Measurements from ENCODE around the gene CDH26. TPM values are rescaled to one million over a fixed set of nuclear protein-coding genes. Genes with fewer than 3 reads are reported as not detected.
"Not testable (repeated sequence)": the region's sequence is repeated elsewhere in the genome, so short reads cannot be mapped to it uniquely, and the experiment has no call there.

The CDH26 gene
- total RNA-seq, 2 experiments from 2014 or later, result 0.53 to 0.86 TPM

DNA sequence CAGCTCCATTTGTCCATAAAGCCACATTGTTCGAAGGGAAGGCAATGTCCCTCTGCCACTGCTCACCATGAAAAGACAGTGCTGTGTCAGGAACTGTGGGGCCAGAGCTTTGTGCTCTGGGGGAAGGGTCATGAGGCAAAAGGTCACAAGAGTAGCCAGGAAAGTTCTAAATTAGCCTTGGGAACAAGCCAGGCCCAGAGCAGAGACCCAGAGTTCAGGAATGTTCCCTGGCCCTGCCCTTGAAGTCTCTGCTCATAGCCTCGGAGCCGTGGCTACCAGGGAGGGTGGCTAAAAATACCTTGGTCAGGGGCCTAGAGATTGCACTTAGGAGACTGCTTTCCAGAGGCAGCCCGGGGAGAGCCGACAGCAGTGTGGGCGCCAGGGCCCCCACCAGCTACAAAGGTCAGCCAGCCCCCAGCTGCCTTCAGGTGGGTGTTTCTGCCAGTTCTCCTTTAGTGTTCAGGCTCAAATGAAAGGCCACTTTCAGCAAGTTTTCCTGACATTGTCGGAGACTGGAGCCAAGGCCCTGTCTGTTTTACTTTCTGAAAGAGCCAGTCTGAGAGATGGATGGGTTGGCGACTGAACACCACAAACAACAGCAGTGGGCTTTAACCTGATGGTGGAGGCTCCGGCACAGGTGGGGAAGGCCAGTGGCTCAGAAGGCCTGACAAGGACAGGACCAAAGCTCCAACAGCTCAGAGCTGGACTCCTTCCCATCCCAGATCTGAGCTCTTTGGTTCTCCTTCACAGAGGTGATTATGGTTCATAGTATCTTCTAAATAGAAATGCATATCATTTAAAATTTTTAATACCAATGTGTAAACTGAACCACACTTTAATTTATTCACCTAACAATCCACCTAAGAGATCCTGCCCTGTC lies 76.2 kb downstream of the CDH26 start:
- peaks cover 3% of the 10 kb centered on the region for H3K36me3 Mint-ChIP-seq (ENCODE audit: low read depth)
- peaks cover 5% of the 10 kb centered on the region for H3K27me3 Mint-ChIP-seq
- DNase-seq, result no peak
- ChIA-PET POLR2A (interaction anchor here (0.9 kb wide), 1 partner anchor 22 kb away, joined by 3 read pairs; no protein-coding TSS in a partner anchor), CTCF (no interaction called here)
- H3K27ac Mint-ChIP-seq, result no peak overlapping the region
- peaks cover 4% of the 10 kb centered on the region for H3K9me3 Mint-ChIP-seq
- H3K4me1 Mint-ChIP-seq, result no peaks in the 10 kb centered on the region
- no peak overlapping the region for H3K4me3 Mint-ChIP-seq

DNA sequence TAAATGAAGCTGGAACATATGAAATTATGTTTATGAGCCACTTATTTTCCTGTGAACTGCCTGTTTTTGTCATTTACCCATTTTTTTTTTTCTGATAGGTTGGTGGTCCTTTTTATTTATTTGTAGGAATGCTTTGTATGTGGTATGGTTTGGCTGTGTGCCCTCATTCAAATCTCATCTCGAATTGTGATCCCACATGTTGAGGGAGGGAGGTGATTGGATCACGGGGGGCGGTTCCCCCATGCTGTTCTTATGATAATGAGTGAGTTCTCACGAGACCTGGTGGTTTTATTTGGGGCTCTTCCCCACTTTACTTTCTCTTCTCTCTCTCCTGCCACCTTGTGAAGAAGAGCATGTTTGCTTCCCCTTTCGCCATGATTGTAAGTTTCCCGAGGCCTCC lies 77.3 kb downstream of the CDH26 start:
- Mint-ChIP-seq H3K9me3 (peaks cover 4% of the 10 kb centered on the region), H3K36me3 (ENCODE audit: low read depth) (peaks cover 3% of the 10 kb centered on the region), H3K4me3 (no peak overlapping the region), H3K27me3 (peaks cover 5% of the 10 kb centered on the region), H3K4me1 (no peaks in the 10 kb centered on the region), H3K27ac (no peak overlapping the region)
- ChIA-PET CTCF (interaction anchor here (0.6 kb wide), 1 partner anchor 56 kb away, joined by 6 read pairs; no protein-coding TSS in a partner anchor), POLR2A (no interaction called here)
- no peak for DNase-seq

DNA sequence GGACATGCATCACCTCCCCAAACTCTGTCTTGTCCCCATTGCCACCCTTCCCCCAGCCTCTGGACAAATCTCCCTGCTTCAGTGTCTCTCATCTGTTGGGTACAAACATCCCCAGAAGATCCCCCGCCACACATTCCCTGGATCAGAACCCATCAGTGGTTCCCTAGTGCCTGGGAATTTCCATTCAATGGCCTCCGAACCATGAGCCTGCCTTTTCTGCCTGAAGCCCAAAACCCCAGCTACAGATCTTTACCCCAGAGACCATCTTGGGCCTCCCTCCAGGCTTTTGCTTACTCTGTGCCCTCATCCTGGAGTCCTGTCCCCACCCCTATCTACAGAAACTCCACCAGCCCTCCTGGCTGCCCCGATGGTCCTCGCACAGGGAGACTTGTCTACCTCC lies 78.1 kb downstream of the CDH26 start:
- Mint-ChIP-seq H3K27me3 (peaks cover 5% of the 10 kb centered on the region), H3K9me3 (peaks cover 4% of the 10 kb centered on the region), H3K4me1 (no peaks in the 10 kb centered on the region), H3K36me3 (ENCODE audit: low read depth) (peaks cover 3% of the 10 kb centered on the region), H3K4me3 (no peak overlapping the region), H3K27ac (no peak overlapping the region)
- DNase-seq, result no peak
- POLR2A ChIA-PET, result no interaction called here
- CTCF ChIA-PET, result no interaction called here

DNA sequence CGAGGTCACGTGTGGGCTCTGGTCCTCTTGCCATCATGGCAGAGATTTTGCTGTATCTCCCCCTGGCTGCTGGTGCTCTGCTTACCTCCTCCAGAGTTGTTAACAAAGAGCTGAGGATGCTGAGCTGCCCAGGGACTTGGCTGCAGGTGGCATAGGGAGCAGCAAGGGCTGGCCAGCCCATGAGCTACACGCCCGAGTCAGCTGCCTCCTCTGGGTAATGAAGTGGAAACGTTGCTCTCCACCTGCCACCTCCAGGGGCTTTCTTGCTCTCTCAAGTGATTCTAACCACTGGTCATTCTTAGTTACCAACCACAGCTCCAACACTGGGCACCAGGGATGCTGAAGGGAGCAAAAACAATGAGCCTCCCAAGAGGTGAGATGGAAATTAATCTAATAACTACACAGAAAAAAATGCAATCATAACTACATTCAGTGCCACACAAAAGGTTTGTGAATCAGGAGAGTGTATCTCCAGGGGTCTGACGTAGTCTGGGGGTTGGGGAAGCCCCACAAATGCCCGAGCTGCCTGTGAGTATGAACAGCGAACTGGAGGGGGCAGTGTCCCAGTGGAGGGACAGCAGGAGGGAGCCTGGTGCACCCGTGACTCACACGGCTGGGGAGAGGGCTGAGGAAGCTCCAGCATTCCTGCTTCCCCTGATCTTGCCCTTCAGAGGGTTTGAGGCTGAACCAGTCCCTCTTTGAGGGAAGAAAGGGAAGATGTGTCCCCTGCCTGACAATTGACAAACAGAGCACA lies 78.7 kb downstream of the CDH26 start:
- no peak for DNase-seq
- POLR2A ChIA-PET, result no interaction called here
- H3K9me3 Mint-ChIP-seq, result peaks cover 4% of the 10 kb centered on the region
- H3K4me1 Mint-ChIP-seq, result no peaks in the 10 kb centered on the region
- H3K27me3 Mint-ChIP-seq, result peaks cover 5% of the 10 kb centered on the region
- no peak overlapping the region for H3K27ac Mint-ChIP-seq
- no peak overlapping the region for H3K4me3 Mint-ChIP-seq
- CTCF ChIA-PET, result no interaction called here
- H3K36me3 Mint-ChIP-seq (ENCODE audit: low read depth), result peaks cover 3% of the 10 kb centered on the region

DNA sequence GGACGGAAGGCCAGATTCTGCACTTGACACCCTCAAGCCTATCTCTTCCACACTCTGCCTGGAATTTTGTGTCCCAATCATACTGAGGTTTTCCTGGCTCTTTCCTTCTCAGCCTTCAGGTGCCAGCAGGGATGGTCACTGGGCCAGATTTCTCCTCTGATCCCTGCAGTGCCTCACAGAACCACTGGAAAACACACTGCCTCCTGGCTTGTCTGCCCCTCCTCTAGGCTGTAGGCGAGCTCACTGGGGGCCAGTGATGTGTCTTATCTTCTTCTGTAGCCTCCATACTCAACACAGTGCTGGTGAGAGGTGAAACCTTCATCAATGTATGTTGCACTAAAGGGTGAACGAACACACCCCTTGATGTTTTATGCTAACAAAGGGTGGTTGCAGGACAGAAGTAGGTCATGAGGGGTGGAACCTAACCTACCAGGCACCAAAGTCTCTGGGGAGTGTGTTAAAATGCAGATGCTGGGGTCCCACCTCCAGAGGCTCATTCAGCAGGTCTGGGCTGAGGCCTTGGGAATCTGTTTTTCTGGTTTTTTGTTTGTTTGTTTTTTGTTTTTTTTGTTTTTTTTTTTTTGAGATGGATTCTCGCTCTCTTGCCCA lies 80.3 kb downstream of the CDH26 start:
- CTCF ChIA-PET, result no interaction called here
- Mint-ChIP-seq H3K4me3 (no peak overlapping the region), H3K4me1 (no peaks in the 10 kb centered on the region)

DNA sequence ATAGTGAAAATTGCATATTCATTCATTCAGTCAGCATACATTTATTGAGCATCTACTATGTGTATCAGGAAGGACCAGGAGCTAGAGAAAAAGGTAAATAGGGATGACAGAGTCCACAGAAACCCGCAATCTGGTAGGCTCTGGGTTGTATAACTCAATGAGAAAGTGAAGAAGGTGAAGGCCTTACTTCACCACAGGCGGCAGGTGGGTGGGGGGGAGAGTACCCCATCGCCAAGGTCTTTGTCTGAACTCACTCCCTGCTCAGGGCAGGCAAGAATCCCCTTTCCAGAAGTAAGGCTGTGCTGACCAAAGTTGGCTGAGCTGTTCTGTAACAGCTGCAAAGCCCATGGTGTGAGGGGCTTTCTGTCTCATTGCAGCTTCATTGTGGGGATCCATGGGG lies 81.3 kb downstream of the CDH26 start:
- peaks cover 5% of the 10 kb centered on the region for H3K27me3 Mint-ChIP-seq
- H3K9me3 Mint-ChIP-seq, result peaks cover 4% of the 10 kb centered on the region
- no peak for DNase-seq
- CTCF ChIA-PET, result no interaction called here
- POLR2A ChIA-PET, result no interaction called here
- H3K4me3 Mint-ChIP-seq, result no peak overlapping the region
- H3K4me1 Mint-ChIP-seq, result no peaks in the 10 kb centered on the region
- peaks cover 3% of the 10 kb centered on the region for H3K36me3 Mint-ChIP-seq (ENCODE audit: low read depth)
- H3K27ac Mint-ChIP-seq, result no peak overlapping the region

More for the DNA sequence above, 80.3 kb downstream of the CDH26 start:
- POLR2A ChIA-PET, result no interaction called here
- Mint-ChIP-seq H3K36me3 (ENCODE audit: low read depth) (peaks cover 3% of the 10 kb centered on the region), H3K9me3 (peaks cover 4% of the 10 kb centered on the region), H3K27ac (no peak overlapping the region), H3K27me3 (peaks cover 5% of the 10 kb centered on the region)
- no peak for DNase-seq

DNA sequence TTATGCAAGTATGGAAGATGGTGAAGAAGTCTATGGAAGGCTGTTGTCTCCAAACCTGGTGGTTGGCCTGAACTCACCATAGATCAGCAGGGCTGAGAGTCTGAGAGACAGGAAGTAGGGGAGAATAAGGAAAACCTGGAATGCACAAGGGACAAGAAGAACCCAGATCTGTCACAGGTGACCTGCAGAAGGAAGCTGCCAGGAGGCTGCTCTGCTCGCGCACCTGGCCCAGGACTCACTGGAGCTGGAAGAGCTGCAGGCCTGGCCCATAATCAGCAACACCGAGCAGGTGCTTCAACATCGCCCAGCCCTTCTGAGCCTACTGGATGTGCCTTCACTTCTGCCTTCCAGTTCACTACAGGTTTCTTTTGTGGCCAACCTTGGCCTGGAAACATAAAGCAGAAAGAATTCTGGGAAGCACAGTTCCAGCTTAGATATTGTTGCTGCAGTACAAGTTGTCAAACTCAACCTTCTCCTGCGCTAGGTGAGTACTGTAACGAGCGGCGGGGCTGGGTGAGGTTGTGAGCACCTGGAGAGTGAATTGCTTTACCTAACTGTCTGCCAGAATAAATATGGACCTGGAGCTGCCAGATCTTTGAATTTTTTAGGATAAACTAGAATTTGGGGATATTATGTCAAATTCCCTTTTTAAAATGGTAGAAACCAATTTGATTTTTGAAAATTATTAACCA lies 82.4 kb downstream of the CDH26 start:
- POLR2A ChIA-PET, result interaction anchor here (1.0 kb wide), 1 partner anchor 20 kb away, joined by 3 read pairs; no protein-coding TSS in a partner anchor
- H3K9me3 Mint-ChIP-seq, result peaks cover 2% of the 10 kb centered on the region
- CTCF ChIA-PET, result no interaction called here
- DNase-seq, result no peak
- H3K36me3 Mint-ChIP-seq (ENCODE audit: low read depth), result peaks cover 3% of the 10 kb centered on the region
- no peak overlapping the region for H3K4me3 Mint-ChIP-seq
- peaks cover 8% of the 10 kb centered on the region for H3K27me3 Mint-ChIP-seq
- H3K4me1 Mint-ChIP-seq, result no peaks in the 10 kb centered on the region
- H3K27ac Mint-ChIP-seq, result no peak overlapping the region

DNA sequence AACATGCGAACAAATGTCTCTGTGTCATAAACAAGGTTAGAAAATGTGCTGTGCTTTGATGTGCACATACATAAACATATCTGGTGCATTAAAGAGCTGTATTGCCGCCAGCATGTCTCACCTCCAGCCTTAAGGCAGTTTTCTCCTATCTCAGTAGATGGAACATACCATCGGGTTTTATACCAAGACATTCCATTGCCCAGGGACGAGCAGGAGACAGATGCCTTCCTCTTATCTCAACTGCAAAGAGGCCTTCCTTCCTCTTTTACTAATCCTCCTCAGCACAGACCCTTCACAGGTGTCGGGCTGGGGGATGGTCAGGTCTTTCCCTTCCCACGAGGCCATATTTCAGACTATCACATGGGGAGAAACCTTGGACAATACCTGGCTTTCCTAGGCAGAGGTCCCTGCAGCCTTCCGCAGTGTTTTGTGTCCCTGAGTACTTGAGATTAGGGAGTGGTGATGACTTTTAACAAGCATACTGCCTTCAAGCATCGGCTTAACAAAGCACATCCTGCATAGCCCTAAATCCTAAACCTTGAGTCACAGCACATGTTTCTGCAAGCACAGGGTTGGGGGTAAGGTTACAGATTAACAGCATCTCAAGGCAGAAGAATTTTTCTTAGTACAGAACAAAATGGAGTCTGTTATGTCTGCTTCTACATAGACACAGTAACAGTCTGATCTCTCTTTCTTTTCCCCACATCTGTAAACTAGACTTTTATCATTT lies 83.4 kb downstream of the CDH26 start:
- H3K4me1 Mint-ChIP-seq; H3K27me3 Mint-ChIP-seq; H3K4me3 Mint-ChIP-seq; DNase-seq; H3K27ac Mint-ChIP-seq; H3K9me3 Mint-ChIP-seq; POLR2A ChIA-PET; H3K36me3 Mint-ChIP-seq (ENCODE audit: low read depth): not testable (repeated sequence)
- CTCF ChIA-PET, result interaction anchor here (0.8 kb wide), 1 partner anchor 96 kb away, joined by 3 read pairs; no protein-coding TSS in a partner anchor

DNA sequence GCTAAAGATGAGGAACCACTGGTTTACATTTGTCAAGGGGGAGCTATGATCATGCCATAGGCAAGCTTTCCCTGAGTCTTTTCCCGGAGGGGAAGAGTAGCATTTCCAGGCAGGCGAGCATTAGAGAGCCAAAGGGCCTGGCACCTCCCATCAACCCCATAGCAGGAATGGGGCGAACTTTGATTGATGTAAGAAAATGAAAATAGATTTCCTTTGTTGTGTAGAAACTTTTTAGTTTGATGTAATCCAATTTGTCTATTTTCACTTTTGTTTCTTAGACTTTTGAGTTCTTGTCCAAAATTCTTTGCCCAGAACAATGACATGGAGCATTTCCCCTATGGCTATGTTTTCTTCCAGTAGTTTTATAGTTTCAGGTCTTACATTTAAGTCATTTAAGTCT lies 85.2 kb downstream of the CDH26 start:
- Mint-ChIP-seq H3K4me1 (no peaks in the 10 kb centered on the region), H3K36me3 (ENCODE audit: low read depth) (no peaks in the 10 kb centered on the region), H3K27ac (no peak overlapping the region), H3K9me3 (no peaks in the 10 kb centered on the region), H3K27me3 (peaks cover 6% of the 10 kb centered on the region), H3K4me3 (no peak overlapping the region)
- CTCF ChIA-PET, result no interaction called here
- POLR2A ChIA-PET, result no interaction called here
- DNase-seq, result no peak

DNA sequence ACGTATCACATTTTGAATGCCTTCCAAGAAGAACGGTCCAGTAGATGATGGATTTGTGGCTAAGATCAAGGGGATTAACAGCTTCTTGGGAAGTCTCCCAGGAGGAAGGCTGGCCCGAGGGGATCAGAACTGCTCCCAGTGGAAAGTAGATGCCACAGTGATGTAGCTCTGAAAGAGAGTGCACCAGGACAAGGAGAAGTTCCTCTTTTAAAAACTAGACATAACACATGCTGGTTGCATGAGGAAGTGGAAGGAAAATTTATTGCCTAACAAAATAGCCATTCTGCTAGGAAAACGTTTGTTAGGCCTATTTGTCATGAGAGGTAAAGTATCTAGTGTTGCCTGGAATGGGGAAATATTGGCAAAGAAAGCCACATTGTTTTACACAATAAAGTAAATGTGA lies 87.8 kb downstream of the CDH26 start:
- H3K9me3 Mint-ChIP-seq, result no peaks in the 10 kb centered on the region
- CTCF ChIA-PET, result interaction anchor here (1.0 kb wide), 1 partner anchor 34 kb away, joined by 3 read pairs; no protein-coding TSS in a partner anchor
- no peak overlapping the region for H3K4me3 Mint-ChIP-seq
- no peaks in the 10 kb centered on the region for H3K36me3 Mint-ChIP-seq (ENCODE audit: low read depth)
- no peak overlapping the region for H3K27ac Mint-ChIP-seq
- peaks cover 6% of the 10 kb centered on the region for H3K27me3 Mint-ChIP-seq
- POLR2A ChIA-PET, result no interaction called here
- no peaks in the 10 kb centered on the region for H3K4me1 Mint-ChIP-seq
- DNase-seq, result no peak

DNA sequence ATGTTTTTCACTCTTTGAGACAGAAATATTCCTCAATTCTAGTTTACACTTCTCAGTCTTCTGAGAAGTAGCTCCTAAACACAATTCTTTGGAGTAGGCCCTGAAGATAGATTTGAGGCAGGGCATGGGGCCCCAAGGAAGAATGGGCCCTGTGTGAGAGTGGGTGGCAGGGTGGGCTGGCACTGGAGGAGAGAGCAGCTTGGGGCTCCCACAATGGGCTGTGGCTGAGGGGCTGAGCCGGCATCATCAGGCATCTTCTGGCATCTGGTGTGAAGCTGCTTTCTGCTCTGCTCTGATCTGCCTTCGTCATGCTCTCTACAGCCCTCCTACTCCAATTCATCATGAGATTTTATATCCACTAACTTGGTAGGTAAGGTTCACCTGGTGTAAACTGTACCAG lies 88.2 kb downstream of the CDH26 start:
- H3K27me3 Mint-ChIP-seq, result peaks cover 6% of the 10 kb centered on the region
- POLR2A ChIA-PET, result no interaction called here
- no peak overlapping the region for H3K4me3 Mint-ChIP-seq
- H3K9me3 Mint-ChIP-seq, result no peaks in the 10 kb centered on the region
- CTCF ChIA-PET, result interaction anchor here (1.0 kb wide), 1 partner anchor 34 kb away, joined by 3 read pairs; no protein-coding TSS in a partner anchor
- no peaks in the 10 kb centered on the region for H3K4me1 Mint-ChIP-seq
- DNase-seq, result no peak
- no peaks in the 10 kb centered on the region for H3K36me3 Mint-ChIP-seq (ENCODE audit: low read depth)
- no peak overlapping the region for H3K27ac Mint-ChIP-seq

DNA sequence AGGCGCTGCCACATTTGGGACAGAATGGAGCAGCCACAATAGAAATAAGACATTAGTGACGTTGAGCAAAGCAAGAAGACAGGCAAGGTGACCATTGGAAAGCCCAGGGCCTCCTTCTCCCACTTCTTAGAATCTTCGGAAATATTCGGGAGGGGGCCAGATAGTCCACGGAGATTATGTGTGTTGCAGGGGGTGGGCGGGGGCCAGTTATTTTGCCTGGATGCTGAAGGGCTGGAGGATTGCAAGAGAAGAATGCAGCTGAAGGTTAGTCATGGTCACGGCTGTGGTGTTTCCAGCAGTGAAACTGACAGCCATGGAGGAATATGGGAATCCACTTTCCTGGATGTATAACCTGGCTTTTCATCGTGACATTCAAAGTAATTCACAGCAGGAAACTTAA lies 88.6 kb downstream of the CDH26 start:
- H3K27me3 Mint-ChIP-seq, result peaks cover 6% of the 10 kb centered on the region
- no peaks in the 10 kb centered on the region for H3K9me3 Mint-ChIP-seq
- no peaks in the 10 kb centered on the region for H3K4me1 Mint-ChIP-seq
- ChIA-PET POLR2A (no interaction called here), CTCF (no interaction called here)
- no peak for DNase-seq
- no peak overlapping the region for H3K4me3 Mint-ChIP-seq
- H3K36me3 Mint-ChIP-seq (ENCODE audit: low read depth), result no peaks in the 10 kb centered on the region
- no peak overlapping the region for H3K27ac Mint-ChIP-seq
